MM.1S (cell line): Measurements from ENCODE around the gene ALOX12B.

Source experiments
- DNase-seq: peaks from one replicate; pipeline ENCODE4 v3.0.0-alpha.2; 2015
- H2AFZ ChIP-seq: fragments of 300-600 bp; sonication (generic); 2 replicates; pipeline ENCODE4 v1.6.0; 2016; ENCODE audit warnings: antibody characterized with exemption, low read length
- H3F3A ChIP-seq: fragments of 300-600 bp; sonication (generic); 2 replicates; pipeline ENCODE4 v1.6.1; 2016; ENCODE audit warnings: mild to moderate bottlenecking, antibody characterized with exemption, low read length, moderate library complexity, mixed read lengths; ENCODE audit not compliant: insufficient read depth
- H3K27ac ChIP-seq: fragments of 300-600 bp; sonication (generic); 2 replicates; pipeline ENCODE4 v1.5.1; 2016; ENCODE audit warnings: mild to moderate bottlenecking, low read length
- H3K27me3 ChIP-seq: fragments of 300-600 bp; sonication (generic); replicated peaks from 2 replicates; pipeline ENCODE4 v1.6.0; 2016; ENCODE audit warnings: low read length; ENCODE audit not compliant: insufficient read depth
- H3K36me3 ChIP-seq: fragments of 300-600 bp; sonication (generic); replicated peaks from 2 replicates; pipeline ENCODE4 v1.6.1; 2016; ENCODE audit warnings: mild to moderate bottlenecking, low read length, mixed read lengths; ENCODE audit not compliant: insufficient read depth
- H3K4me1 ChIP-seq: fragments of 300-600 bp; sonication (generic); 2 replicates; pipeline ENCODE4 v1.6.1; 2016; ENCODE audit warnings: low read length, mixed read lengths
- H3K4me2 ChIP-seq: fragments of 300-600 bp; sonication (generic); 2 replicates; pipeline ENCODE4 v1.6.0; 2016; ENCODE audit warnings: low read depth, low read length
- H3K4me3 ChIP-seq: fragments of 300-600 bp; sonication (generic); 2 replicates; pipeline ENCODE4 v1.5.1; 2016; ENCODE audit warnings: low read length, mixed read lengths
- H3K79me2 ChIP-seq: fragments of 300-600 bp; sonication (generic); 2 replicates; pipeline ENCODE4 v1.6.1; 2016; ENCODE audit warnings: mixed run types, low read length, mixed read lengths
- H3K9ac ChIP-seq: fragments of 300-600 bp; sonication (generic); 2 replicates; pipeline ENCODE4 v1.6.1; 2016; ENCODE audit warnings: low read length, mixed read lengths
- H3K9me2 ChIP-seq: fragments of 300-600 bp; sonication (generic); replicated peaks from 2 replicates; pipeline ENCODE4 v1.6.1; 2016; ENCODE audit warnings: mild to moderate bottlenecking, low read length, mixed read lengths; ENCODE audit not compliant: insufficient read depth
- H3K9me3 ChIP-seq: fragments of 300-600 bp; sonication (generic); replicated peaks from 2 replicates; pipeline ENCODE4 v1.6.1; 2016; ENCODE audit warnings: mild to moderate bottlenecking, low read length, mixed read lengths; ENCODE audit not compliant: insufficient read depth
- H4K20me1 ChIP-seq: fragments of 300-600 bp; sonication (generic); 2 replicates; pipeline ENCODE4 v1.6.1; 2016; ENCODE audit warnings: mild to moderate bottlenecking, low read length, moderate library complexity, mixed read lengths; ENCODE audit not compliant: insufficient read depth
- CTCF ChIP-seq: fragments of 300-600 bp; sonication (generic); IDR thresholded peaks from 2 replicates; pipeline ENCODE4 v1.5.1; 2016; ENCODE audit warnings: antibody characterized with exemption, low read length, mixed read lengths
- EZH2 ChIP-seq: fragments of 300-600 bp; sonication (generic); optimal IDR thresholded peaks from 2 replicates; pipeline ENCODE3; 2017; ENCODE audit warnings: low read depth, mild to moderate bottlenecking, antibody characterized with exemption, low read length, mixed read lengths
- EZH2phosphoT487 ChIP-seq: fragments of 300-600 bp; sonication (generic); IDR thresholded peaks from 2 replicates; pipeline ENCODE4 v1.6.1; 2018; ENCODE audit warnings: antibody characterized with exemption, low read length

ALOX12B gene

GRCh38 chr17:8073627-8074484 is 13.7 kb downstream of the ALOX12B start:
- no peak for TF ChIP-seq EZH2
- TF ChIP-seq CTCF = peak; percentile 90
- no peak for TF ChIP-seq EZH2phosphoT487
- DNase-seq = peak; percentile 68
- Histone ChIP-seq H3K4me1 (no peaks in the 10 kb centered on the region), H3K9me2 (no peaks in the 10 kb centered on the region), H3K4me3 (no peak overlapping the region), H3K36me3 (no peaks in the 10 kb centered on the region), H3K9ac (no peak overlapping the region), H4K20me1 (no peaks in the 10 kb centered on the region), H3F3A (no peaks in the 10 kb centered on the region), H3K4me2 (peak overlapping the region; percentile 53; the same call in 1 of the 2 replicates), H3K27ac (no peak overlapping the region), H3K9me3 (no peaks in the 10 kb centered on the region), H2AFZ (no peak overlapping the region), H3K27me3 (peaks cover 88% of the 10 kb centered on the region), H3K79me2 (no peaks in the 10 kb centered on the region)

- Histone ChIP-seq H3K27me3 (peaks cover 95% of the 10 kb centered on the region), H3K79me2 (no peaks in the 10 kb centered on the region), H2AFZ (no peak overlapping the region)
Measured at GRCh38 chr17:8072729-8073461, 14.6 kb downstream of the ALOX12B start.

GRCh38 chr17:8072341-8072728 is 15.2 kb downstream of the ALOX12B start:
- H3K4me2 ChIP-seq = no peak overlapping the region
- no peaks in the 10 kb centered on the region for H3F3A ChIP-seq
- H3K9ac ChIP-seq = no peak overlapping the region
- H3K9me3 ChIP-seq = no peaks in the 10 kb centered on the region
- H3K27me3 ChIP-seq = peaks cover 96% of the 10 kb centered on the region
- no peaks in the 10 kb centered on the region for H3K4me1 ChIP-seq
- no peaks in the 10 kb centered on the region for H3K79me2 ChIP-seq
- no peak overlapping the region for H2AFZ ChIP-seq
- H3K4me3 ChIP-seq = no peak overlapping the region
- no peak overlapping the region for H3K27ac ChIP-seq
- H4K20me1 ChIP-seq = no peaks in the 10 kb centered on the region
- no peak for DNase-seq
- no peak for TF ChIP-seq CTCF
- TF ChIP-seq EZH2 = peak; percentile 48
- no peaks in the 10 kb centered on the region for H3K36me3 ChIP-seq
- no peaks in the 10 kb centered on the region for H3K9me2 ChIP-seq

More at GRCh38 chr17:8072729-8073461, 14.6 kb downstream of the ALOX12B start:
- Histone ChIP-seq H3K4me2 (no peak overlapping the region), H3K36me3 (no peaks in the 10 kb centered on the region), H3K27ac (no peak overlapping the region), H4K20me1 (no peaks in the 10 kb centered on the region), H3F3A (no peaks in the 10 kb centered on the region), H3K9me3 (no peaks in the 10 kb centered on the region), H3K4me3 (no peak overlapping the region), H3K4me1 (no peaks in the 10 kb centered on the region), H3K9ac (no peak overlapping the region), H3K9me2 (no peaks in the 10 kb centered on the region)
- no peak for DNase-seq
- TF ChIP-seq CTCF = no peak
- no peak for TF ChIP-seq EZH2
- TF ChIP-seq EZH2phosphoT487 = no peak
